GM18502 (cell line): ENCODE results near the gene TOP1.

ENCODE experiments used
- ATAC-seq: cut with Tn5 transposase; IDR thresholded peaks from one replicate; pipeline ENCODE4 v1.9.1; 2021; ENCODE audit warnings: mild to moderate bottlenecking; ENCODE audit not compliant: unreplicated experiment, poor library complexity

The TOP1 gene

DNA sequence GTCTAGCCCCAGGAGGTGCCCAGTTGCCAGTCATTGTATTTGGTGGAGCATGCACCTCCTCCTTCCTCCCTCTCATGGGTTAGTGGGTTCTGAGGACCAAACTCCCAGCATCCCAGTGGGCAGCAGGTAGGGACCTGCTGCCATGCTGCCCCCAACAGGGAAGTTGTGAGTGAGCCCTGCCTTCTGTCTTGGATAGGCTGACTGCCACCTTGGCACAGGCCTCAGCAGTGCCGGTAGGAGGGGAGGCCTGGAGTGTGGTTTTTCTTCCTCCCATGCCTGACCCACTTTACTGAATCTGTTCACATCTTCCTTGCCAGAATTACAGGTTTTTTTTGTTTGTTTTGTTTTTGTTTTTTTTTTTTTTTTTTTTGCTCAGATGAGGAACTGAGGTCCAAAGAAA, 133.3 kb downstream of the TOP1 start:
- ATAC-seq, result no peak

- ATAC-seq, result no peak
Observed at GRCh38 chr20:41162396-41162795, 133.8 kb downstream of the TOP1 start.

DNA sequence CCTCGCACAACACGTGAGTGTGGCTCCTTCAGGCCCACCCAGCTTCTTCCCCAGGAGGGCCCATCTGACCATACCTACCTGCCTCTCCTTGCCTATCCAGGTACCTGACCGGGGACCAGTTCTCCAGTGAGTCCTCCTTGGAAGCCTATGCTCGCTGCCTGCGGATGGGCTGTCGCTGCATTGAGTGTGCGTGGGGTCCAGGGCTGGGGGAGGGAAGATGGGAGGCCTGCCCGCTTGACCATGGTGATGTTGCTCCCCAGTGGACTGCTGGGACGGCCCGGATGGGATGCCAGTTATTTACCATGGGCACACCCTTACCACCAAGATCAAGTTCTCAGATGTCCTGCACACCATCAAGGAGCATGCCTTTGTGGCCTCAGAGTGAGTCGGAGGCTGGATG, 135.2 kb downstream of the TOP1 start:
- ATAC-seq, result no peak

- no peak for ATAC-seq
Observed at GRCh38 chr20:41165001-41165882, 136.6 kb downstream of the TOP1 start.

DNA sequence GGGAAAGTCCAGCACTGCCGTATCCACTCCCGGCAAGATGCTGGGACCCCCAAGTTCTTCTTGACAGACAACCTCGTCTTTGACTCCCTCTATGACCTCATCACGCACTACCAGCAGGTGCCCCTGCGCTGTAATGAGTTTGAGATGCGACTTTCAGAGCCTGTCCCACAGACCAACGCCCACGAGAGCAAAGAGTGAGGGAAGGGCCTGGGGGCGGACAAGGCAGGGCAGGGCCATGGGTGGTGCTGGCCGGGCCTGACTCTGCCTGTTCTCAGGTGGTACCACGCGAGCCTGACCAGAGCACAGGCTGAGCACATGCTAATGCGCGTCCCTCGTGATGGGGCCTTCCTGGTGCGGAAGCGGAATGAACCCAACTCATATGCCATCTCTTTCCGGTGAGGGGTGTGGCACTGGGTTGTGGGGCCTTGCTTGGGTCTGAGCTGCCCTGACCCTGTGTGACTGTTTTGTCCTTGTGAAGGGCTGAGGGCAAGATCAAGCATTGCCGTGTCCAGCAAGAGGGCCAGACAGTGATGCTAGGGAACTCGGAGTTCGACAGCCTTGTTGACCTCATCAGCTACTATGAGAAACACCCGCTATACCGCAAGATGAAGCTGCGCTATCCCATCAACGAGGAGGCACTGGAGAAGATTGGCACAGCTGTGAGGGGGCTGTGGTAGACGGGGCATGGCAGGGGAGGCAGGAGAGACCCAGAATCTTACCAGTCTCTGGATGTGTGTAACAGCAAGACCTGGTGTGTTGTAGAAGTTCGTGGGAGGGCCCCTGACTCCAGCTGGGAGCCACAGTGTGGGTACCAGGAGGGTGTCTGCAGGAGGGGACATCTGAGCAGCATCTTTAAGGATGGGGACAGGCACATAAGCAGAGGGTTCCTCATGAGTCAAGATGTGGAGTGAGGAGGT, 137.8 kb downstream of the TOP1 start:
- no peak for ATAC-seq

DNA sequence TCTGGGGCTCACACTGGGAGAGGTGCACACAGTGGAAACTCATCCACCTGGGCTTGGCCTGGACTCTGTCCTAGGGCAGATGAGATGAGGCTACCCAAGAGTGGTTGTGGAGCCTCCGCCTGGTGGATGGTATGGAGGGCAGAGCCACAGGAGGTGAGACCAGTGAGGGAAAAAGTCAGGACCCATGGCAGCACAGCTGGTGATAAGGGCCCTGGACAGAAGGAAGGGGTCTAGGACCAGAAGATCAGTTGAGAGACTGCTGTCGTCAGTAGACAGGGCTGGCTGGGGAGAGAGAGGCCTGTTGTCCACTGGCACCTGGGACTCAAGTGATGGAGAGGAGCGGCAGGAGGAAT, 138.5 kb downstream of the TOP1 start:
- no peak for ATAC-seq

DNA sequence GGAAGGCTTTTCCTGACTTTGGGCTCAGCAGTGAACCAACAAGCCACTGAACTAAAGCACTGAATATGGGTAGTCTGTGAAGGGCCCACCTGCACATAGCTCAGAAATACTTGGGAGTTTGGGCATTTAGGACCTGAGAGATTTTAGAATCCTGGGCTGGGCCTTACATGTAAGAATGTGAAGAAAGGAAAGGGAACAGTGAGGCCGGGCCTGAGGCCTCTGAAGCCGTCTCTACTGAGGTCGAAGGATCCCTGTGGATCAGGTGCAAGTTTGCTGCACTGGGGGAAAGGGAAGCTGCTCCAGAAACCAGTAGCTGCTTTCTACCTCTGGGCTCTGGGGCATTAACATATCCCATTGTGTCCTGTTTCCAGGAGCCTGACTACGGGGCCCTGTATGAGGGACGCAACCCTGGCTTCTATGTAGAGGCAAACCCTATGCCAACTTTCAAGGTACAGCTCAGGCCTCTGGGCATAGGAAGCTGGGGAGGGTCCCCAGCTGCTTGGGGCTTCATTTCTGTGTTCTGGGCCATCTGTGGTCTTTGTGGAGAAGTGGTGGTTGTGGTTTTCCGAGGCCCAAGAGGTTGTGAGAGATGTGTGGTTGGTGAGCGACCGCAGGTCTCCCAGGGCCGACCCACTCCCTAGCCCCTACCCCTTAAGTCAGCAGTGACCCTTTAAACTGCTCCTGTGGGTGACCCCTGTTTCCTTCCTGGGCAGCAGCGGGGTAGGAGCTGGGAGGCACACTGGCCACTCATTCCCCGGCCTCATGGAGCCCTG, 139.0 kb downstream of the TOP1 start:
- ATAC-seq, result no peak

DNA sequence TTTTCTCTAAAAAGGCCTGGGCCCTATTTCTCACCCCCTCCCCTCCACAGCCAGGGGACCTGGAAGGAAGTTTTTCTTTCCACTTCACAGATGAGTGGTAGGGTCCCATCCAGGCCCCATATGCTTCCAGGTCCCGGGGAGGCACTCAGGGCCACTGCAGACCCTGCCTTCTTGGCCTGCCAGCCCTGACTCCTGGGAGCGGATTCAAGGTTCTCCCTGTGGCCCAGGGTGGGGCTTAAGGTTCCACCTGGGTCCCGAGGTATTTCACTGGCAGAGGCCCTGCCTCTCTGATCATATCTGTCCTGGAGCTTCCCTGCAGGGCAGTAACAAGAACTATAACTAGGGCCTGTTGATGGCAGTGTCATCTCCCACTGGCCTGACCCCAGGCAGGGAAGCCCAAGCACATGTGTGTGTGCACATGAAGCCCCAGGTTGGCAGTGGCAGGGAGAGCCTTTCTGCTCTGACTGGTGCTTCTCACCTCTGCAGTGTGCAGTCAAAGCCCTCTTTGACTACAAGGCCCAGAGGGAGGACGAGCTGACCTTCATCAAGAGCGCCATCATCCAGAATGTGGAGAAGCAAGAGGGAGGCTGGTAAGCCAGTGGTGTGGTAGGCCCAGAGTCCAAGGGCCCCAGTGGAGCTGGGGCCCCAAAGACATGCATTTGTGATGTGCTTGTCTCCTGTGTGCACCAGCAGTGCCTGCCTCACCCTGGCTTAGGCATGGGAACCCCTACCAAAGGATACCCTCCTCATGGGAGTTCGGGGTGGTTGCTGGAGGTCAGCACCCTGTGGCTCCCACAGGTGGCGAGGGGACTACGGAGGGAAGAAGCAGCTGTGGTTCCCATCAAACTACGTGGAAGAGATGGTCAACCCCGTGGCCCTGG, 139.9 kb downstream of the TOP1 start:
- no peak for ATAC-seq

- no peak for ATAC-seq
Observed at GRCh38 chr20:41169162-41169690, 140.6 kb downstream of the TOP1 start.

GRCh38 chr20:41169791-41170351, 141.2 kb downstream of the TOP1 start:
- no peak for ATAC-seq

- no peak for ATAC-seq
Observed at GRCh38 chr20:41170386-41171105, 141.9 kb downstream of the TOP1 start.

DNA sequence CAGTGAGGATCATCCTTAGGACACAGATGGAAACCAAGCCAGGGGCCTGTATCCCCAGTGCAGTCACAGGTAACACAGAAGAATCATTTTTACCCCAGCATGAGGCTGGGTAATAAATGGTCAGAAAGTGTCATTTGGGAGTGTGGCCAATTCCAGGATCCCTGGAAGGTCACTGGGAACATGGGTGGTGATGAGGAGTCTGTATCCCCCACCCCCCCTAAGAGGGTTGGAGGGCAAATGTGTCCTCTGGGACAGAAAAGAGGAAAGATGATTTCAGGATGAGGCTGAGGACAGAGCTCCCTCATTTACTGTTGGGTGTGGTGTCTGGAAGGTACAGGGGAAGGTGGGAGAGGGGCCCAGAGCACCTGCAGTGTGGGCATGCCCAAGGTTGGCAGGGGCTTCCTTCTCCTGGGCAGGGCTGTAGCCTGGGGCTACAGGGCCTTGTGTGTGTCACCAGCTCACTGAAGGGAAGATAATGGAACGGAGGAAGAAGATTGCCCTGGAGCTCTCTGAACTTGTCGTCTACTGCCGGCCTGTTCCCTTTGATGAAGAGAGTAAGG, 143.2 kb downstream of the TOP1 start:
- no peak for ATAC-seq

GRCh38 chr20:41172296-41173140, 143.9 kb downstream of the TOP1 start:
- no peak for ATAC-seq

DNA sequence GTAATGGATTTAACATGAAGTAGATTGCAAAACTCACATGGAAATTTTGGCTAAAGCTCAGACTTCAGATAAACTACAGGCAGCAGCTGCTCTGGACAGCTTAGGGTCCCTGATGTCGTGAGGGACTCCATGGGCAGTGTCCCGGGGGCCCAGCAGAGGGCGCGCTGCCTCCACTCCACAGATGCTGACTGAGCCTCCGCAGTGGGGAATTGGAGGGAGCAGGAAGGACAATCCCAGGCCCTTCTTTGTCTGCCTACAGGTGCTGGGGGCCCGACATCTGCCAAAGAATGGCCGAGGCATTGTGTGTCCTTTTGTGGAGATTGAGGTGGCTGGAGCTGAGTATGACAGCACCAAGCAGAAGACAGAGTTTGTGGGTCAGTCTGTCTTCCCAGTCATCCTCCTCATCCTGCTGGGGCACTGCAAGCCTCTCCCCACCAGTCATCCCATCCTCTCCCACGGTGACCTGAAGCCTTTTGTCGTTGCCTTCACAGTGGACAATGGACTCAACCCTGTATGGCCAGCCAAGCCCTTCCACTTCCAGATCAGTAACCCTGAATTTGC, 144.6 kb downstream of the TOP1 start:
- no peak for ATAC-seq

GRCh38 chr20:41173791-41174341, 145.2 kb downstream of the TOP1 start:
- ATAC-seq, result no peak
